ENCODE results near the gene SMIM14.

GRCh38 chr4:39524161-39524957 lies 114.3 kb downstream of the SMIM14 start:
- TF ChIP-seq POLR2AphosphoS5 (IDR thresholded peaks at IDR 0.05; ENCODE audit: low read depth, low read length) (no peak), TAF1 (IDR thresholded peaks at IDR 0.05; ENCODE audit: low read depth, low read length) (no peak)
